ENCODE data around the gene CLMP.
A peak's percentile ranks its signal among the peaks of the same experiment; 100 is the strongest.

CLMP gene

DNA sequence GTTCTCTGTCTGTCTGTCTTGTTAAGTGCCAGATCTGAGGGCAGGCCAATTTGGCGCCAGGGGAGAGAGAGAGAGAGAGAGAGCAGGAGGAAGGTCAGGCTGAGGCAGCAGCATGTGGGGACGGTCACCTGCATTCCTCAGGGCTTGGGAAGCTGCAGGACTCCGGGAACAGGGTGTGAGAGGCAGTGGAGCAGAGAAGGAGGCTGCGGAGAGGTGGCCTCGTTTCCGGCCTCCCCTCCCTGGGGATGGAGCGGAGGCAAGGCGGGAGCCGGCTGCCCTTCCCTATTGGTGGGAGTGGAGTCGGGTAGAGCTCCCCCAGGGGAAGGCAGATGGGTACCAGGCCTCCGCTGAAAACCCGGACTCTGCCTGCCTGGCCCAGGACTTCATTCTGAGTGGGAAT is 9.7 kb downstream of the CLMP start:
- H3K4me3 ChIP-seq (ENCODE audit: low read depth, low read length): no peak overlapping the region
- TF ChIP-seq, protein P1, sequence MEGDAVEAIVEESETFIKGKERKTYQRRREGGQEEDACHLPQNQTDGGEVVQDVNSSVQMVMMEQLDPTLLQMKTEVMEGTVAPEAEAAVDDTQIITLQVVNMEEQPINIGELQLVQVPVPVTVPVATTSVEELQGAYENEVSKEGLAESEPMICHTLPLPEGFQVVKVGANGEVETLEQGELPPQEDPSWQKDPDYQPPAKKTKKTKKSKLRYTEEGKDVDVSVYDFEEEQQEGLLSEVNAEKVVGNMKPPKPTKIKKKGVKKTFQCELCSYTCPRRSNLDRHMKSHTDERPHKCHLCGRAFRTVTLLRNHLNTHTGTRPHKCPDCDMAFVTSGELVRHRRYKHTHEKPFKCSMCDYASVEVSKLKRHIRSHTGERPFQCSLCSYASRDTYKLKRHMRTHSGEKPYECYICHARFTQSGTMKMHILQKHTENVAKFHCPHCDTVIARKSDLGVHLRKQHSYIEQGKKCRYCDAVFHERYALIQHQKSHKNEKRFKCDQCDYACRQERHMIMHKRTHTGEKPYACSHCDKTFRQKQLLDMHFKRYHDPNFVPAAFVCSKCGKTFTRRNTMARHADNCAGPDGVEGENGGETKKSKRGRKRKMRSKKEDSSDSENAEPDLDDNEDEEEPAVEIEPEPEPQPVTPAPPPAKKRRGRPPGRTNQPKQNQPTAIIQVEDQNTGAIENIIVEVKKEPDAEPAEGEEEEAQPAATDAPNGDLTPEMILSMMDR (IDR thresholded peaks at IDR 0.05; ENCODE audit: insufficient read depth, low read depth, low read length, missing control alignments): no peak
- no peak for DNase-seq (ENCODE audit: low read depth)

DNA sequence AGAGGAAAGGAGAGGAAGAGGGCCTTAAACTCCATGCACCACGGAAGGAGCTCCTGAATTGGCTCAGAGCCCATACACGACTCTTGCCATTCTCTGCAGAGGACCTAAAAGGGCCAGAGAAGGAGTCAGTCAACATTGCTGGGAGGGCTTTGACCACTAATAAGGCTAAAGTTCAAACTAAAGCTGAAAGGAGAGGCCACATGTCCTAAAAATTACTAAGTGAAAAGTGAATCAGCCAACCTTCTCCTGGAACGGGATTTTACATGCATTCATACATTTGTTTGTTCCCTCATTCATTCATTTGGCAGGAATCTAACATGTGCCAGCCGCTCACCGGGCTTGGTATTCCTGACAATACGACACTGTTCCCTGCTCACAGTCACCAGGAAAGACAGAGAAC is 10.5 kb downstream of the CLMP start:
- H3K4me3 ChIP-seq (ENCODE audit: low read depth, low read length): no peak overlapping the region
- TF ChIP-seq, protein P1 (IDR thresholded peaks at IDR 0.05; ENCODE audit: insufficient read depth, low read depth, low read length, missing control alignments): no peak
- DNase-seq (ENCODE audit: low read depth): no peak

DNA sequence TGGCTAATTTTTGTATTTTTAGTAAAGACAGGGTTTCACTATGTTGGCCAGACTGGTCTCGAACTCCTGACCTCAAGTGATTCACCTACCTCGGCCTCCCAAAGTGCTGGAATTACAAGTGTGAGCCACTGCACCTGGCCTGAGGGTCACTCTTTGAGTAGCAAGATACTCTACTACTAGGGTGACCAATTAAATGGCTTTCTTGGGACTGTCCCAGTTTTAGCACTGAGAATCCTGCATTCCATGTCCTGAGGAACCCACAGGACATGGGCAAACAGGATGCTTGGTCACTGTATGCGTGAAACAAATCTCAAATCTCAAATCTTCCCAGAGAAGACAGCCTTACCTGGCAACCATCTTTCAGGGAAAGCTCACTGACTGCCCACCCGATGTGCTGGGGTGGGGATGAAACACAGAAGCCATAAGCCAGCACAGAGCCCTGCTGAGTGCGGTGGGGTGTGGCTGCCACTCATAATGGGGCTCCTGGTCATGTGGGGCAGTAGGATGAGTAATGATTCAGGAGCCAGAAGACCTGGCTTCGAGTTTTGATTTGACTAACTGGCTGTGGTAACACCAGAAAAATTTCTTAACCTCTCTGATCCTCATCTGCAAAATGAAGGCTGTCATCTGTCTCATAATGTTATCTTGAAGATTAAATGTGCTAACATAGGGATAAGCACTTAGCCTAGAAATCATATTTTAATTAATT is 11.5 kb downstream of the CLMP start:
- no peak overlapping the region for H3K4me3 ChIP-seq (ENCODE audit: low read depth, low read length)
- DNase-seq (ENCODE audit: low read depth): peak; percentile 45
- TF ChIP-seq, protein P1 (IDR thresholded peaks at IDR 0.05; ENCODE audit: insufficient read depth, low read depth, low read length, missing control alignments): no peak

- TF ChIP-seq, protein P1 (IDR thresholded peaks at IDR 0.05; ENCODE audit: insufficient read depth, low read depth, low read length, missing control alignments): no peak
- H3K4me3 ChIP-seq (ENCODE audit: low read depth, low read length): no peak overlapping the region
- no peak for DNase-seq (ENCODE audit: low read depth)
These were observed 13.1 kb downstream of the CLMP start for GRCh38 chr11:123181767-123182500.

GRCh38 chr11:123181075-123181474 is 14.0 kb downstream of the CLMP start:
- no peak overlapping the region for H3K4me3 ChIP-seq (ENCODE audit: low read depth, low read length)

DNA sequence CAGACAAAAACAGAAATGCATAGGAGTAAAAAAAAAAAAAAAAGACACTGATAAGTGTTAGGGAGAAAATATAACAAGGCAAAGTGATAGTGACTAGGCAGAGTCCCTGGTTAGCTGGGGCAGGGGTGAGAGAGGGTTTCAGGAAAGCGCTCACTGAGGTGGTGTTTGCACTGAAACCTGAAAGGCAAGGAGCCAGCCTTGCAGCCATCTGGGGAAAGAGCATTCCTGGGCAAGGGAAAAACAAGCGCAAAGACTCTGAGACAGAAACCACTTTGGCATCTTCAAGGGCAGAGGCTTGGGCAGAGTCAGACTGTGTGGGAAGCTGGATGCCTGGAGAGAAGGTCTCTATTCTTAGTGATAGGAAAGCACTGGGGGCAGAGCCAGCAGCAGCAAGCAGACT is 14.5 kb downstream of the CLMP start:
- no peak for DNase-seq (ENCODE audit: low read depth)
- no peak overlapping the region for H3K4me3 ChIP-seq (ENCODE audit: low read depth, low read length)
- TF ChIP-seq, protein P1 (IDR thresholded peaks at IDR 0.05; ENCODE audit: insufficient read depth, low read depth, low read length, missing control alignments): no peak

More at GRCh38 chr11:123181075-123181474, 14.0 kb downstream of the CLMP start:
- DNase-seq (ENCODE audit: low read depth): no peak
- TF ChIP-seq, protein P1 (IDR thresholded peaks at IDR 0.05; ENCODE audit: insufficient read depth, low read depth, low read length, missing control alignments): no peak
